ENCODE measurements around the gene FAM219B. TPM values are rescaled to one million over a fixed set of nuclear protein-coding genes. Genes with fewer than 3 reads are reported as not detected.

Gene FAM219B
- total RNA-seq, 1 experiment from 2014 or later: 56.2 TPM

DNA sequence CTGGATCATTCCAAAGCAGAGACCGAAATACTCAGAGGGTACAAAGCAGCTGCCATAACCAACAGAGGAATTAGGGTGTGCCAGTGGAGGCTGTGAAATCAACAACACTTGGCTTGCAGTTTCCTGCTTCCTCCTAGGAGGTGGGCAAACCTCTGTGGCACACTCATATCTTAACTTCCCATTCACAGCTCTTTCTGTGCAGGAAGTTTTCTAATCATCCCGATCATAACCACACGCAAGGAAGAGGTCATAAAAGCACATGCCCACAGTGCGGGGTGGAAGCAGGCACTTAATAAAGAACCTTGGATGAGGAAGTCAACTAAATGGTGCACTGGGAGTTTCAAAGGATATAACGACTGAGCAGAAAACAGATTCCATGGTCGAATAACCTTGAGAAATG, 38.6 kb downstream of the FAM219B start:
- intact Hi-C loops (cut with micrococcal nuclease; ENCODE audit: unreplicated experiment): no loop called here
- CTCF ChIA-PET: interaction anchor here (0.5 to 0.9 kb wide), 3 partner anchors 10 to 101 kb away, joined by 5 to 6 read pairs (median 6); no protein-coding TSS in a partner anchor
- H3K27ac Mint-ChIP-seq (ENCODE audit: unreplicated experiment): peak overlapping the region; percentile 54
- H3K27me3 Mint-ChIP-seq (ENCODE audit: unreplicated experiment): no peaks in the 10 kb centered on the region
- peak; percentile 45 for DNase-seq
- TF ChIP-seq, protein P1, sequence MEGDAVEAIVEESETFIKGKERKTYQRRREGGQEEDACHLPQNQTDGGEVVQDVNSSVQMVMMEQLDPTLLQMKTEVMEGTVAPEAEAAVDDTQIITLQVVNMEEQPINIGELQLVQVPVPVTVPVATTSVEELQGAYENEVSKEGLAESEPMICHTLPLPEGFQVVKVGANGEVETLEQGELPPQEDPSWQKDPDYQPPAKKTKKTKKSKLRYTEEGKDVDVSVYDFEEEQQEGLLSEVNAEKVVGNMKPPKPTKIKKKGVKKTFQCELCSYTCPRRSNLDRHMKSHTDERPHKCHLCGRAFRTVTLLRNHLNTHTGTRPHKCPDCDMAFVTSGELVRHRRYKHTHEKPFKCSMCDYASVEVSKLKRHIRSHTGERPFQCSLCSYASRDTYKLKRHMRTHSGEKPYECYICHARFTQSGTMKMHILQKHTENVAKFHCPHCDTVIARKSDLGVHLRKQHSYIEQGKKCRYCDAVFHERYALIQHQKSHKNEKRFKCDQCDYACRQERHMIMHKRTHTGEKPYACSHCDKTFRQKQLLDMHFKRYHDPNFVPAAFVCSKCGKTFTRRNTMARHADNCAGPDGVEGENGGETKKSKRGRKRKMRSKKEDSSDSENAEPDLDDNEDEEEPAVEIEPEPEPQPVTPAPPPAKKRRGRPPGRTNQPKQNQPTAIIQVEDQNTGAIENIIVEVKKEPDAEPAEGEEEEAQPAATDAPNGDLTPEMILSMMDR (IDR thresholded peaks at IDR 0.05; ENCODE audit: unreplicated experiment): no peak
- H3K4me3 Mint-ChIP-seq (ENCODE audit: low read depth, unreplicated experiment): peak overlapping the region; percentile 31
- H3K36me3 Mint-ChIP-seq (ENCODE audit: insufficient read depth, unreplicated experiment): peaks cover 49% of the 10 kb centered on the region
- peaks cover 84% of the 10 kb centered on the region for H3K4me1 Mint-ChIP-seq (ENCODE audit: low read depth, unreplicated experiment)
- no TSS peak for BruUV-seq (replicated peaks)
- no peaks in the 10 kb centered on the region for H3K9me3 Mint-ChIP-seq (ENCODE audit: low read depth, unreplicated experiment)

DNA sequence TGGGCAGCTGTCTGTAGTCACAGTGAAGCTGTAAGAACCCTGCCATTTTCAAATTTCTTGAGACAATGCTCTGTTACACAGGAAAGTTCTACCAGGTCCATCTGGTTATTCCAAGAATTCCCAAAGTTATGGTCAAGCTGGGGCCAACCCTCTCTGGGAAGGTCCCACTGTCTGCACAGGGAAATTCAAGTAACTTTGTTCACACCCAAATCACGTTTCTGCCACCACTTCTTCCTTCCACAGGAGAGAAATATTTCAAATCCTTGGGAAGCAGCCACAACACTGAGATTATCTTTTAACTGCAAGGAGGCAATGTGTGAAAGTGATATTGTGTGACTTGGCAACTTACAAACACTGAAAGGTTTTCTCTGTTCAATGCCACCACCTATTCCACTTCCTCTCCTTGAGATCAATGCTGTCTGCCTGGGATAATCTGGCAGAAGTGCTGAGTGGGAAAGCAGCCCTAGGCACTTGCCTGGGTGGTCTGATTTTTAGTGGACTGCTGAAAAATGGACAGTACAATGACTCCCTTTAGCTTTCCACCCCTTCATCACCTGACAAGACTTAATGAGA, 39.1 kb downstream of the FAM219B start:
- BruUV-seq (replicated peaks): no TSS peak
- no peak for DNase-seq
- peak overlapping the region; percentile 54 for H3K27ac Mint-ChIP-seq (ENCODE audit: unreplicated experiment)
- no peaks in the 10 kb centered on the region for H3K27me3 Mint-ChIP-seq (ENCODE audit: unreplicated experiment)
- H3K9me3 Mint-ChIP-seq (ENCODE audit: low read depth, unreplicated experiment): no peaks in the 10 kb centered on the region
- peaks cover 80% of the 10 kb centered on the region for H3K4me1 Mint-ChIP-seq (ENCODE audit: low read depth, unreplicated experiment)
- CTCF ChIA-PET: interaction anchor here (0.5 to 0.9 kb wide), 3 partner anchors 10 to 102 kb away, joined by 5 to 6 read pairs (median 6); no protein-coding TSS in a partner anchor
- peaks cover 43% of the 10 kb centered on the region for H3K36me3 Mint-ChIP-seq (ENCODE audit: insufficient read depth, unreplicated experiment)
- intact Hi-C loops (cut with micrococcal nuclease; ENCODE audit: unreplicated experiment): no loop called here
- TF ChIP-seq, protein P1 (IDR thresholded peaks at IDR 0.05; ENCODE audit: unreplicated experiment): no peak
- peak overlapping the region; percentile 31 for H3K4me3 Mint-ChIP-seq (ENCODE audit: low read depth, unreplicated experiment)

DNA sequence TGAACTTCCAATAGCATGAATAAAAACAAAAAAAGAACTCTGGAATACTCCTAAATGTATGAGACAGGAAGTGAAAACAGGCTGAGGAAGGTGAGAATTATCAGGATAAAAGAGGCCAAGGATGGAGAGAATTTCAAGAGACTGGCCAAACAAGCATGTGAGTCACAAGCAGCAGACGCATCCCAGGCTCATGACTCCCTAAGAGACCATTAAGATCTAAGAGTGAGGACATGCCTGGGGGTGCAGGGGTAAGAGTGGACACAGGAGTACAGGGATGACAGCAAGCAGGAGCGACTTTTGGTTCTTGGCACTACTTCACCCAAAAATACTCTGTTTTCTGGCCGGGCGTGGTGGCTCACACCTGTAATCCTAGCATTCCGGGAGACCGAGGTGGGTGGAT, 40.6 kb downstream of the FAM219B start:
- BruUV-seq (replicated peaks): no TSS peak
- H3K27ac Mint-ChIP-seq (ENCODE audit: unreplicated experiment): peak overlapping the region; percentile 60
- peaks cover 38% of the 10 kb centered on the region for H3K36me3 Mint-ChIP-seq (ENCODE audit: insufficient read depth, unreplicated experiment)
- no peak for DNase-seq
- peaks cover 75% of the 10 kb centered on the region for H3K4me1 Mint-ChIP-seq (ENCODE audit: low read depth, unreplicated experiment)
- CTCF ChIA-PET: interaction anchor here (0.8 kb wide), 1 partner anchor 18 kb away, joined by 3 read pairs; no protein-coding TSS in a partner anchor
- H3K27me3 Mint-ChIP-seq (ENCODE audit: unreplicated experiment): no peaks in the 10 kb centered on the region
- intact Hi-C loops (cut with micrococcal nuclease; ENCODE audit: unreplicated experiment): no loop called here
- H3K4me3 Mint-ChIP-seq (ENCODE audit: low read depth, unreplicated experiment): no peak overlapping the region
- no peaks in the 10 kb centered on the region for H3K9me3 Mint-ChIP-seq (ENCODE audit: low read depth, unreplicated experiment)
- TF ChIP-seq, protein P1 (IDR thresholded peaks at IDR 0.05; ENCODE audit: unreplicated experiment): no peak

DNA sequence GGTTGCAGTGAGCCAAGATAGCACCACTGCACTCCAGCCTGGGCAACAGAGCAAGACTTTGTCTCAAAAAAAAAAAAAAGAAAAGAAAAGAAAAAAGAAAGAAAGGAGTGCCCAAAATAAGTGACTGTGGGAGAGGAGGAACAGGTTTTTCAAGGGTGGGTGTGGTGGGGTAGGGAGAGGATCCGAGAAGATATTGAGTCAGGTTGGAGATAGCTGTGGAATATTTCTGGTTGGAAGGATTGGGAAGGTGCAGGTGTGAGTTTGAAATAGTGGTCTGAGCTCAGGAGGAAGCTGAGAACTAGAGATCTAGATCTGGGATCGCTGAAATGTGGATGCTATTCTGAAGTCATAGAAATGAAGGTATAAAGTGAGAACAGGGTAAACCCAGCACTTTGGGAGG, 41.3 kb downstream of the FAM219B start:
- intact Hi-C loops (cut with micrococcal nuclease; ENCODE audit: unreplicated experiment): no loop called here
- peaks cover 67% of the 10 kb centered on the region for H3K4me1 Mint-ChIP-seq (ENCODE audit: low read depth, unreplicated experiment)
- BruUV-seq (replicated peaks): no TSS peak
- peak overlapping the region; percentile 32 for H3K4me3 Mint-ChIP-seq (ENCODE audit: low read depth, unreplicated experiment)
- H3K36me3 Mint-ChIP-seq (ENCODE audit: insufficient read depth, unreplicated experiment): peaks cover 31% of the 10 kb centered on the region
- no peaks in the 10 kb centered on the region for H3K9me3 Mint-ChIP-seq (ENCODE audit: low read depth, unreplicated experiment)
- TF ChIP-seq, protein P1 (IDR thresholded peaks at IDR 0.05; ENCODE audit: unreplicated experiment): no peak
- H3K27me3 Mint-ChIP-seq (ENCODE audit: unreplicated experiment): no peaks in the 10 kb centered on the region
- no peak for DNase-seq
- CTCF ChIA-PET: interaction anchor here (0.7 to 1.1 kb wide), 3 partner anchors 19 to 76 kb away, joined by 3 read pairs; partner anchors contain the start of gene MPI
- H3K27ac Mint-ChIP-seq (ENCODE audit: unreplicated experiment): peak overlapping the region; percentile 60

All from Calu3 (cell line).